ENCODE results near the gene NBEAL2.
"Not testable (repeated sequence)": the region's sequence is repeated elsewhere in the genome, so short reads cannot be mapped to it uniquely, and the experiment has no call there.

- not testable (repeated sequence) for TF ChIP-seq CTCF (IDR thresholded peaks at IDR 0.05; ENCODE audit: insufficient read depth, low read depth, low read length); EZH2 (IDR thresholded peaks at IDR 0.05; ENCODE audit: insufficient read depth, low read length)
Observed at GRCh38 chr3:47037302-47037701, 57.8 kb downstream of the NBEAL2 start.

Measured in astrocyte (in vitro differentiated cells and primary cell).